DND-41 (cell line): ENCODE results near the gene SPPL2B.

Experiments
- CTCF ChIP-seq: IDR thresholded peaks from 2 replicates; pipeline ENCODE4 v1.5.1; 2012; ENCODE audit warnings: borderline replicate concordance, low read length, moderate library complexity, mild to moderate bottlenecking; ENCODE audit not compliant: poor library complexity, severe bottlenecking; ENCODE audit errors: extremely low read depth
- EZH2 ChIP-seq: IDR thresholded peaks from 3 replicates; pipeline ENCODE4 v1.6.1; 2012; ENCODE audit warnings: borderline replicate concordance, low read depth, mild to moderate bottlenecking, moderate library complexity, low read length, inconsistent platforms; ENCODE audit not compliant: severe bottlenecking

- no peak for TF ChIP-seq CTCF
- no peak for TF ChIP-seq EZH2
These were observed 23.6 kb downstream of the SPPL2B start for GRCh38 chr19:2352121-2352520.
